Natural killer cell (primary cell): ENCODE data around the gene HS3ST1. TPM values are rescaled to one million over a fixed set of nuclear protein-coding genes. Genes with fewer than 3 reads are reported as not detected.

Experiments
- ATAC-seq, 3 donors: fragments of 150-1000 bp in 2 of 3; fragments of 200-7000 bp in 1 of 3; cut with Tn5 transposase; 1 replicate in 1 of 3; 2 replicates in 2 of 3; pipeline ENCODE4 v1.10.0; 2021; ENCODE audit warnings: mild to moderate bottlenecking in 2 of 3, moderate library complexity in 2 of 3
- DNase-seq, 2 donors: peaks; one replicate each; pipeline versions ENCODE4 v3.0.0 to v3.0.0-alpha.2; 2013 to 2021; ENCODE audit warnings: mixed read lengths in 1 of 2
- H3K27ac ChIP-seq: one replicate; pipeline ENCODE4 v1.5.1; 2013; ENCODE audit warnings: mild to moderate bottlenecking, low read length
- H3K27me3 ChIP-seq: one replicate; pipeline ENCODE4 v1.6.1; 2013; ENCODE audit warnings: low read length; ENCODE audit not compliant: control insufficient read depth, insufficient read depth
- H3K36me3 ChIP-seq: one replicate; pipeline ENCODE4 v1.6.1; 2013; ENCODE audit warnings: low read length; ENCODE audit not compliant: control insufficient read depth, insufficient read depth
- H3K4me1 ChIP-seq: one replicate; pipeline ENCODE4 v1.6.1; 2013; ENCODE audit warnings: low read length; ENCODE audit not compliant: control insufficient read depth, insufficient read depth
- H3K4me3 ChIP-seq: one replicate; pipeline ENCODE4 v1.5.1; 2013; ENCODE audit warnings: low read length
- H3K9me3 ChIP-seq: one replicate; pipeline ENCODE4 v1.6.1; 2013; ENCODE audit warnings: low read length; ENCODE audit not compliant: control insufficient read depth, insufficient read depth
- H3K27ac Mint-ChIP-seq, 2 donors: one replicate each; pipeline ENCODE4 v1.8.0; 2022; ENCODE audit warnings: mild to moderate bottlenecking in 2 of 2, mixed read lengths in 2 of 2, moderate library complexity in 1 of 2
- H3K27me3 Mint-ChIP-seq, 2 donors: one replicate each; pipeline ENCODE4 v1.8.0; 2022; ENCODE audit warnings: low read depth in 2 of 2, mixed read lengths in 2 of 2
- H3K36me3 Mint-ChIP-seq: one replicate; pipeline ENCODE4 v1.8.0; 2022; ENCODE audit warnings: mixed read lengths
- H3K4me1 Mint-ChIP-seq, 2 donors: one replicate each; pipeline ENCODE4 v1.8.0; 2022; ENCODE audit warnings: mixed read lengths in 2 of 2
- H3K4me3 Mint-ChIP-seq: one replicate; pipeline ENCODE4 v1.8.0; 2022; ENCODE audit warnings: mild to moderate bottlenecking, moderate library complexity, mixed read lengths
- H3K9me3 Mint-ChIP-seq, 2 donors: one replicate each; pipeline ENCODE4 v1.8.0; 2022; ENCODE audit warnings: mixed read lengths in 2 of 2
- WGBS: methylation state at CpG from one replicate; pipeline ENCODE4 v1.1.7; 2013; ENCODE audit warnings: missing lambda C conversion rate; ENCODE audit not compliant: insufficient coverage; 5-methylcytosine and 5-hydroxymethylcytosine counted together
- intact Hi-C: fragments of 100-400 bp; cut with micrococcal nuclease; formaldehyde crosslinking; loops from one replicate; pipeline ENCODE4 v1.14.2; 2022
- total RNA-seq, 4 donors: library from RNA; stranded (reverse); fragments of 120-200 nt in 1 of 4; gene quantifications; one replicate each; pipeline versions ENCODE4 v1.2.3 to v1.2.4, GENCODE V29; 2013 to 2022
- TF ChIP-seq, protein P1 (sequence below): fragments of 200-600 bp; IDR thresholded peaks from one replicate; pipeline ENCODE4 v1.8.0; 2022; ENCODE audit warnings: antibody characterized with exemption

HS3ST1 gene
- total RNA-seq, 3 donors from 2014 or later (not counting 1 experiment from before 2014, with no cell fraction given): not detected

DNA sequence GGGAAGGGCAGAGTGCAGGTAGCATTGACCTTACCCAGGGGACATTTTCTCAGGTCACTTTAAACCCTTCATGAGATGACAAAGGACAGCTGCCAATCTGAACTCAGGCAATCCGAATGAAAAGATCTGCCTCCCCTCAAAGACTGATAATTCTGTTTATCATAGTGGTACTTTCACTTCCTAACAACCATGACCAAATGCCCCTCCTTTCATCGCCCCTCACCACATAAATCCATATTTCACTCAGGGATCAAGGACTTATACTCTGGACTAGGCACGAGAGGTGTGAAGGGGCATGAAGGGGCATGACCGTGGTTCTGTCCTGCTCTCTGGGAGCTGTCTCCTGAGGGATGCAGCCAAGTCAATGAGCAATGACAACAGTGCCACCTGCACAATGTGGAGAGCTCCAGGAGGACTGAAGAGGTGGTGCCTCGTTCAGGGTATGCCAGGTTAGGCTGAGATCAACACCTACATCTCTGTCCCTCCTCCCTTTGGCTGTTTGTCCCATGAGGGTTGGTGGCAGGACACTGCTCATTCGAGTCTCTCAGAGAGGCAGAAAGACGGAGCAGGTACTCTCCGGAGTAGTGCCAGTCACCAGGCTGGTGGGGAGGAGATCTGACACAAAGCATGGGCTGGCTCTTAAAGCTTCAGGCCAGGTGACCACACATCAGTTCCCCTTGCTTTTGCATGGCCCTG is 12.5 kb downstream of the HS3ST1 start:
- no peaks in the 10 kb centered on the region for H3K9me3 Mint-ChIP-seq
- H3K27me3 Mint-ChIP-seq: peaks cover 0 to 10% of the 10 kb centered on the region in 2 donors
- H3K36me3 Mint-ChIP-seq: no peaks in the 10 kb centered on the region
- Histone ChIP-seq H3K36me3 (no peaks in the 10 kb centered on the region), H3K27me3 (no peaks in the 10 kb centered on the region), H3K4me3 (no peak overlapping the region), H3K9me3 (no peaks in the 10 kb centered on the region), H3K27ac (no peak overlapping the region), H3K4me1 (no peaks in the 10 kb centered on the region)
- no peak overlapping the region for H3K4me3 Mint-ChIP-seq
- TF ChIP-seq, protein P1, sequence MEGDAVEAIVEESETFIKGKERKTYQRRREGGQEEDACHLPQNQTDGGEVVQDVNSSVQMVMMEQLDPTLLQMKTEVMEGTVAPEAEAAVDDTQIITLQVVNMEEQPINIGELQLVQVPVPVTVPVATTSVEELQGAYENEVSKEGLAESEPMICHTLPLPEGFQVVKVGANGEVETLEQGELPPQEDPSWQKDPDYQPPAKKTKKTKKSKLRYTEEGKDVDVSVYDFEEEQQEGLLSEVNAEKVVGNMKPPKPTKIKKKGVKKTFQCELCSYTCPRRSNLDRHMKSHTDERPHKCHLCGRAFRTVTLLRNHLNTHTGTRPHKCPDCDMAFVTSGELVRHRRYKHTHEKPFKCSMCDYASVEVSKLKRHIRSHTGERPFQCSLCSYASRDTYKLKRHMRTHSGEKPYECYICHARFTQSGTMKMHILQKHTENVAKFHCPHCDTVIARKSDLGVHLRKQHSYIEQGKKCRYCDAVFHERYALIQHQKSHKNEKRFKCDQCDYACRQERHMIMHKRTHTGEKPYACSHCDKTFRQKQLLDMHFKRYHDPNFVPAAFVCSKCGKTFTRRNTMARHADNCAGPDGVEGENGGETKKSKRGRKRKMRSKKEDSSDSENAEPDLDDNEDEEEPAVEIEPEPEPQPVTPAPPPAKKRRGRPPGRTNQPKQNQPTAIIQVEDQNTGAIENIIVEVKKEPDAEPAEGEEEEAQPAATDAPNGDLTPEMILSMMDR: no peak
- no peak overlapping the region for H3K27ac Mint-ChIP-seq
- no peaks in the 10 kb centered on the region for H3K4me1 Mint-ChIP-seq
- ATAC-seq (no peak), DNase-seq (no peak)
- WGBS: 78% methylated on average over 8 of the region's 8 CpGs
- intact Hi-C loops: no loop called here

DNA sequence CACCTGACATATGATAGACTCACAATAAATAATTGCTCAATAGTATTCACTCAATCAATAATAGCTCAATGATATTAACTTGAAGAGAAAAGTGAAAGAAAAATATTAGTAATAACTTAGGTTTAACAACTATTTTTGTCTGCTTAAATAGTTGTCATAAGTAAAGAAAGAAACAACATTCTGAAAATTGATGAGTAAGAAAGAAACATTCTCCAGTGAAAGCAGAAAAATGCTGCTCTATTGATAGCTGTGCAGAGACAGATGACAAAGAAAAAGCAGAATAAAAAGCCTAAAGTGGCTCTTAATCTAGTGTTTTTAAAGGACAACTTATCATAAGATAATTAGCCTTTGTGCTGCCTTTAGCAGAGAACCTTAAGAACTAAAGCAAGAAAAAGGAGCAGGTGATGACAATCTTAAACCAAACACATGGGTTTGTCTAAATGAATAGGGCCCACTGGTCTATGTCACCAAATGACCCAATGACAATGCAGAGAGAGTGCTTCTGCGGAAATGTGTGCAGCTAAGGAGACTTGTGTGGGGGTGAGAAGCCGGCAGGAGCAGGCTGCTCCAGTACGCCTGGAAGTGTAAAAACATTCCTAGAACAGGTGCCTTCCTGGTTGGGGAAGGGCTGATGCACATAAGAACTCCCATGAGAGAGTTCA is 13.2 kb downstream of the HS3ST1 start:
- Mint-ChIP-seq H3K4me1 (no peaks in the 10 kb centered on the region), H3K27ac (no peak overlapping the region), H3K27me3 (peaks cover 0 to 3% of the 10 kb centered on the region in 2 donors), H3K9me3 (no peaks in the 10 kb centered on the region), H3K36me3 (no peaks in the 10 kb centered on the region), H3K4me3 (no peak overlapping the region)
- H3K27ac ChIP-seq: no peak overlapping the region
- TF ChIP-seq, protein P1: no peak
- ATAC-seq (no peak), DNase-seq (no peak)
- no peak overlapping the region for H3K4me3 ChIP-seq
- H3K4me1 ChIP-seq: no peaks in the 10 kb centered on the region
- WGBS: 86% methylated on average over 3 of the region's 3 CpGs
- intact Hi-C loops: no loop called here
- H3K36me3 ChIP-seq: no peaks in the 10 kb centered on the region
- no peaks in the 10 kb centered on the region for H3K27me3 ChIP-seq
- H3K9me3 ChIP-seq: no peaks in the 10 kb centered on the region

DNA sequence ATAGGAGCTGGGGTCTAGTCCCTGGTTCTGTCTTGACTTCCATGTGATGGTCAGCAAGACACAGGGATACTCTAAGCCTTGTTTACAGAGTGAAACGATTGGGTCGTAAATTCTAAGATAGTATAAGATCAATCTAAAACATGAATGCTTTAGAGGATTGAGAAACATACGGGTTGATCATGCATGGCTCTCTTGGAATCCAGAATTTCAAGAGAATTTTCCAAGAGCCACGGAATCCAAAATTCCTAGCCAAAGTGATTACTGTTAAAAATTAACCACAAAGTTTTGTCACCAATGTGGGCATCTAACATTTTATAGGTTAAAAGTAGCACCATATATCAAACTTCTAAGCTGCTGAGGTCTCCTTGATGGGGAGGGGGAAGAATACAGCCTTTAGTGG is 16.5 kb downstream of the HS3ST1 start:
- ATAC-seq (no peak), DNase-seq (no peak)
- H3K27me3 Mint-ChIP-seq: no peaks in the 10 kb centered on the region
- Histone ChIP-seq H3K4me3 (no peak overlapping the region), H3K4me1 (no peaks in the 10 kb centered on the region), H3K27ac (no peak overlapping the region), H3K27me3 (no peaks in the 10 kb centered on the region), H3K36me3 (no peaks in the 10 kb centered on the region), H3K9me3 (no peaks in the 10 kb centered on the region)
- H3K4me3 Mint-ChIP-seq: no peak overlapping the region
- 96% methylated on average over 4 of the region's 4 CpGs for WGBS
- no peaks in the 10 kb centered on the region for H3K36me3 Mint-ChIP-seq
- no peaks in the 10 kb centered on the region for H3K9me3 Mint-ChIP-seq
- TF ChIP-seq, protein P1: no peak
- H3K27ac Mint-ChIP-seq: no peak overlapping the region
- intact Hi-C loops: no loop called here
- H3K4me1 Mint-ChIP-seq: no peaks in the 10 kb centered on the region
